Urinary bladder (tissue), 4 donors: Measurements from ENCODE around the gene PKN1. TPM values are rescaled to one million over a fixed set of nuclear protein-coding genes. Genes with fewer than 3 reads are reported as not detected.
A peak's percentile ranks its signal among the peaks of the same experiment; 100 is the strongest.
"Not testable (repeated sequence)": the region's sequence is repeated elsewhere in the genome, so short reads cannot be mapped to it uniquely, and the experiment has no call there.

ENCODE experiments used
- DNase-seq: peaks from one replicate; pipeline ENCODE4 v3.0.0-alpha.2; 2015; ENCODE audit errors: extremely low spot score
- H3K27ac ChIP-seq: one replicate; pipeline ENCODE4 v1.5.1; 2013; ENCODE audit warnings: low read depth, mild to moderate bottlenecking, moderate library complexity
- H3K36me3 ChIP-seq: one replicate; pipeline ENCODE4 v1.6.1; 2013; ENCODE audit warnings: mild to moderate bottlenecking, moderate library complexity; ENCODE audit not compliant: insufficient read depth
- H3K4me1 ChIP-seq: one replicate; pipeline ENCODE4 v1.6.1; 2013; ENCODE audit warnings: mild to moderate bottlenecking, moderate library complexity; ENCODE audit not compliant: insufficient read depth
- H3K4me3 ChIP-seq: one replicate; pipeline ENCODE4 v1.5.1; 2013; ENCODE audit warnings: low read depth, low read length
- WGBS: extraction: QIAGEN DNeasy Blood & Tissue Kit; methylation state at CpG from one replicate; pipeline ENCODE4 v1.1.7; 2013; 5-methylcytosine and 5-hydroxymethylcytosine counted together
- polyA plus RNA-seq: library from polyadenylated mRNA; stranded (reverse); fragments of 200-250 nt; gene quantifications from one replicate; pipeline ENCODE4 v1.2.3, GENCODE V29; 2013
- total RNA-seq: library from RNA; depleted of rRNA; stranded (reverse); fragments of >200 nt; gene quantifications from one replicate; pipeline ENCODE4 v1.2.3, GENCODE V29; 2014
- donor health status: healthy with polysubstance abuse.
- donor health status: healthy.

Gene PKN1
- total and polyA plus RNA-seq, 2 donors: 39.4 to 94.5 TPM

GRCh38 chr19:14402332-14403144 lies 30.6 kb upstream of the PKN1 start:
- H3K27ac ChIP-seq: no peak overlapping the region
- H3K4me1 ChIP-seq: no peaks in the 10 kb centered on the region
- no peaks in the 10 kb centered on the region for H3K36me3 ChIP-seq
- WGBS: 70% methylated on average over 26 of the region's 26 CpGs
- no peak for DNase-seq
- H3K4me3 ChIP-seq: no peak overlapping the region

DNA sequence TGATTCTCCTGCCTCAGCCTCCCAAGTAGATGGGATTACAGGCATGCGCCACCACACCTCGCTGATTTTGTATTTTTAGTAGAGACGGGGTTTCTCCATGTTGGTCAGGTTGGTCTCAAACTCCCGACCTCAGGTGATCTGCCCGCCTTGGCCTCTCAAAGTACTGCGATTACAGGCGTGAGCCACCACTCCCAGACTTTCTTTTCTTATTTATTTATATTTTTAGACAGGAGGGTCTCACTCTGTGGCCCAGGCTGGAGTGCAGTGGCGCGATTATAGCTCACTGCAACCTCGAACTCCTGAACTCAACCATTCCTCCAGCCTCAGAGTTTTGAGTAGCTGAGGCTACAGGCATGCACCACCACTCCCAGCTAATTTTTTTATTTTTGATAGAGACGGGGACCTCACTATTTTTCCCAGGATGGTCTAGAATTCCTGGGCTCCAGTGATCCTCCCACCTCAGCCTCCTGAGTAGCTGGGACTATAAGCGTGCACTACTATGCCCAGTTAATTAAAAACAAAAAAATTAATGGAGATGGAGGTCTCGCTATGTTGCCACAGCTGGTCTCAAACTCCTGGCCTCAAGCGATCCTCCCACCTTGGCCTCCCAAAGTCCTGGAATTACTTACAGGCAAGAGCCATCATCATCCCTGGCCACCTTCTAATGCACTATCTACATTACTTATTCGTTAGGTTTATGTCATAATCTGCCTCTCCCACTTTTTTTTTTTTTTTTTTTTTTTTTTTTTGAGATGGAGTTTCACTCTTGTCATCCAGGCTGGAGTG lies 29.8 kb upstream of the PKN1 start:
- H3K4me1 ChIP-seq, H3K4me3 ChIP-seq, H3K27ac ChIP-seq, H3K36me3 ChIP-seq, DNase-seq: not testable (repeated sequence)
- WGBS: 95% methylated on average over 15 of the region's 15 CpGs

DNA sequence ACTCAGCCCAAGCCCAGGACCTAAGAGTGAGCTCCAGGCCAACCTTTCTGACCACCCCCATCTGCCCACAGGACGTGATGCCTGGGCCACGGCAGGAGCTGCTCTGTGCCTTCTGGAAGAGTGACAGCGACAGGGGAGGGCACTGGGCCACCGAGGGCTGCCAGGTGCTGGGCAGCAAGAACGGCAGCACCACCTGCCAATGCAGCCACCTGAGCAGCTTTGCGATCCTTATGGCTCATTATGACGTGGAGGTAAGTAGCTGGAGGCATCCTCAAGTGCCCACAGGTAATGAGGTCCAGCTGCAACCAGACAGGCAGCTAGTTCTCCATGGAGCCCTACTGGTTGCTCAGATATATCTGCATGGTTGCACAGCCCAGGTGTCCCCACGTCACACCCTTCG lies 28.8 kb upstream of the PKN1 start:
- H3K4me3 ChIP-seq: no peak overlapping the region
- no peaks in the 10 kb centered on the region for H3K4me1 ChIP-seq
- no peak for DNase-seq
- WGBS: 86% methylated on average over 9 of the region's 9 CpGs
- H3K27ac ChIP-seq: no peak overlapping the region
- H3K36me3 ChIP-seq: peaks cover 9% of the 10 kb centered on the region

GRCh38 chr19:14405380-14405757 lies 27.7 kb upstream of the PKN1 start:
- no peak overlapping the region for H3K27ac ChIP-seq
- H3K36me3 ChIP-seq: peaks cover 11% of the 10 kb centered on the region
- WGBS: 64% methylated on average over 6 of the region's 6 CpGs
- H3K4me3 ChIP-seq: no peak overlapping the region
- no peaks in the 10 kb centered on the region for H3K4me1 ChIP-seq
- DNase-seq: no peak

- WGBS: 22% methylated on average over 61 of the region's 61 CpGs
- Histone ChIP-seq H3K4me3 (peak overlapping the region; percentile 21), H3K36me3 (peaks cover 11% of the 10 kb centered on the region)
Measured at GRCh38 chr19:14405758-14406644, 27.1 kb upstream of the PKN1 start.

DNA sequence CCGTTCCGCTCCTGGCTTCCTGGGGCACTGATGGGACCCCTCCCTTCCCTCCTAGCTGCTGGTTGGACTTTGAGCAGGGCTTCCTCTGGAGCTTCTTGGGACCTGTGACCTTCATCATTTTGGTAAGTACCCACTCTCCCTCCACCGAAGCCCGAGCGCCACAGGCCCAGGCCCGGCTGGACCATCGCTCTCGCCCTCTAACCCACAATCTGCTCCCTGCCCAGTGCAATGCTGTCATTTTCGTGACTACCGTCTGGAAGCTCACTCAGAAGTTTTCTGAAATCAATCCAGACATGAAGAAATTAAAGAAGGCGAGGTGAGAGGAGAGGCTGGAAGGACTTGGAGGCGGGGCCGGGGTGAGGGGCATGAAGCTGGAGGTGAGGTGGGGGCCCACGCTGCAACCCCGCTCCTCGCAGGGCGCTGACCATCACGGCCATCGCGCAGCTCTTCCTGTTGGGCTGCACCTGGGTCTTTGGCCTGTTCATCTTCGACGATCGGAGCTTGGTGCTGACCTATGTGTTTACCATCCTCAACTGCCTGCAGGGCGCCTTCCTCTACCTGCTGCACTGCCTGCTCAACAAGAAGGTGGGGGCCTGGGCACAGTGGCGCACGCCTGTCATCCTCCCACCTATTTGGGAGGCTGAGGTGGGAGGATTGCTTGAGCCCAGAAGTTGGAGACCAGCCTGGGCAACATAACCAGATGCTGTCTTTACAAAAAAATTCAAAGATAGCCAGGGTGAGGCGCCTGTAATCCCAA lies 26.3 kb upstream of the PKN1 start:
- Histone ChIP-seq H3K36me3 (peaks cover 11% of the 10 kb centered on the region), H3K27ac (peak overlapping the region; percentile 32), H3K4me3 (no peak overlapping the region), H3K4me1 (no peaks in the 10 kb centered on the region)
- WGBS: 90% methylated on average over 27 of the region's 27 CpGs
- DNase-seq: no peak

More at GRCh38 chr19:14405758-14406644, 27.1 kb upstream of the PKN1 start:
- peak overlapping the region; percentile 32 for H3K27ac ChIP-seq
- no peaks in the 10 kb centered on the region for H3K4me1 ChIP-seq
- peak; percentile 60 for DNase-seq

- WGBS: 81% methylated on average over 20 of the region's 20 CpGs
- H3K36me3 ChIP-seq: peaks cover 11% of the 10 kb centered on the region
Measured at GRCh38 chr19:14407605-14408484, 25.3 kb upstream of the PKN1 start.

DNA sequence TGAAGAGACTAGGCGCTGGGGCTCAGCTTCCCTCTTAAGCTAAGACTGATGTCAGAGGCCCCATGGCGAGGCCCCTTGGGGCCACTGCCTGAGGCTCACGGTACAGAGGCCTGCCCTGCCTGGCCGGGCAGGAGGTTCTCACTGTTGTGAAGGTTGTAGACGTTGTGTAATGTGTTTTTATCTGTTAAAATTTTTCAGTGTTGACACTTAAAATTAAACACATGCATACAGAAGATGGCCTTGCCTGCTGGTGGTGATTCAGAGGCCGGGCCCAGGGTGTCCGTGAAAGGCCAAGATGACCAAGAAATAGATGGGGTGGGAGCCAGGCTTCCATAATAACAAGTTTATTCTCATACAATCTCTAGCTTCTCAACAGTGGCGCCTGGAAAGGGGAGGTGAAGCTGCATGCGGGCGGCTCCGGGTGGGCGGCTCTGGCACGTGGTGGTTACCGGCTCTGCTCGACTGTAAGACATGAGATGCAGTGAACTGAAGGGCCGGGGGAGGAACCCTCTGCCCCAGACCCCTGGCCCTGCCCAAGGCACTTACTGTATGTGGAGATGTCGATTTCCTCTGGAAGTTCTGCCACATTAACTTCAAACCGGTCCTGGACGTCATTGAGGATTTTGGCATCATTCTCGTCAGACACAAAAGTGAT lies 24.5 kb upstream of the PKN1 start:
- DNase-seq: no peak
- 80% methylated on average over 20 of the region's 20 CpGs for WGBS
- Histone ChIP-seq H3K36me3 (peaks cover 11% of the 10 kb centered on the region), H3K27ac (no peak overlapping the region), H3K4me3 (no peak overlapping the region), H3K4me1 (no peaks in the 10 kb centered on the region)

More at GRCh38 chr19:14407605-14408484, 25.3 kb upstream of the PKN1 start:
- Histone ChIP-seq H3K4me3 (no peak overlapping the region), H3K4me1 (no peaks in the 10 kb centered on the region), H3K27ac (no peak overlapping the region)
- no peak for DNase-seq

- 89% methylated on average over 38 of the region's 38 CpGs for WGBS
- no peaks in the 10 kb centered on the region for H3K4me1 ChIP-seq
- H3K27ac ChIP-seq: no peak overlapping the region
- H3K36me3 ChIP-seq: peaks cover 11% of the 10 kb centered on the region
- DNase-seq: no peak
- H3K4me3 ChIP-seq: no peak overlapping the region
Measured at GRCh38 chr19:14409146-14410023, 23.7 kb upstream of the PKN1 start.

- Histone ChIP-seq H3K4me1 (no peaks in the 10 kb centered on the region), H3K27ac (no peak overlapping the region), H3K4me3 (no peak overlapping the region), H3K36me3 (peaks cover 11% of the 10 kb centered on the region)
- no peak for DNase-seq
- WGBS: 91% methylated on average over 44 of the region's 44 CpGs
Measured at GRCh38 chr19:14410091-14411051, 22.7 kb upstream of the PKN1 start.
